Memory B cell (primary cell): ENCODE results near the gene CDH12.

ENCODE experiments used
- ATAC-seq: fragments of 150-1000 bp; cut with Tn5 transposase; 2 replicates; pipeline ENCODE4 v1.10.0; 2021; ENCODE audit warnings: low read depth, mild to moderate bottlenecking, moderate library complexity
- DNase-seq, 2 donors: peaks; one replicate each; pipeline ENCODE4 v3.0.0; 2022; ENCODE audit warnings: low spot score in 2 of 2
- H3K27ac Mint-ChIP-seq: one replicate; pipeline ENCODE4 v1.8.0; 2022; ENCODE audit warnings: mild to moderate bottlenecking, moderate library complexity, mixed read lengths
- H3K27me3 Mint-ChIP-seq: one replicate; pipeline ENCODE4 v1.8.0; 2022; ENCODE audit warnings: mixed read lengths
- H3K36me3 Mint-ChIP-seq: one replicate; pipeline ENCODE4 v1.8.0; 2022; ENCODE audit warnings: mild to moderate bottlenecking, mixed read lengths
- H3K4me1 Mint-ChIP-seq: one replicate; pipeline ENCODE4 v1.8.0; 2022; ENCODE audit warnings: mixed read lengths
- H3K4me3 Mint-ChIP-seq: one replicate; pipeline ENCODE4 v1.8.0; 2022; ENCODE audit warnings: mild to moderate bottlenecking, moderate library complexity, mixed read lengths
- H3K9me3 Mint-ChIP-seq: one replicate; pipeline ENCODE4 v1.8.0; 2022; ENCODE audit warnings: mixed read lengths

The CDH12 gene

GRCh38 chr5:22088517-22088916 is 764.6 kb downstream of the CDH12 start:
- H3K27ac Mint-ChIP-seq: no peak overlapping the region
- no peaks in the 10 kb centered on the region for H3K27me3 Mint-ChIP-seq
- H3K4me1 Mint-ChIP-seq: no peaks in the 10 kb centered on the region
- DNase-seq (no peak), ATAC-seq (no peak)
- peaks cover 2% of the 10 kb centered on the region for H3K9me3 Mint-ChIP-seq
- no peaks in the 10 kb centered on the region for H3K36me3 Mint-ChIP-seq
- no peak overlapping the region for H3K4me3 Mint-ChIP-seq

- H3K27ac Mint-ChIP-seq: no peak overlapping the region
- H3K27me3 Mint-ChIP-seq: no peaks in the 10 kb centered on the region
- DNase-seq (no peak), ATAC-seq (no peak)
- H3K9me3 Mint-ChIP-seq: no peaks in the 10 kb centered on the region
- H3K4me1 Mint-ChIP-seq: no peaks in the 10 kb centered on the region
- no peak overlapping the region for H3K4me3 Mint-ChIP-seq
- no peaks in the 10 kb centered on the region for H3K36me3 Mint-ChIP-seq
Observed at GRCh38 chr5:22079566-22079965, 773.6 kb downstream of the CDH12 start.

- Mint-ChIP-seq H3K4me3 (no peak overlapping the region), H3K27ac (no peak overlapping the region), H3K4me1 (no peaks in the 10 kb centered on the region)
Observed at GRCh38 chr5:22079002-22079401, 774.1 kb downstream of the CDH12 start.

GRCh38 chr5:22076586-22076985 is 776.6 kb downstream of the CDH12 start:
- H3K27ac Mint-ChIP-seq: no peak overlapping the region
- H3K36me3 Mint-ChIP-seq: no peaks in the 10 kb centered on the region
- no peak for DNase-seq
- no peaks in the 10 kb centered on the region for H3K27me3 Mint-ChIP-seq
- no peaks in the 10 kb centered on the region for H3K9me3 Mint-ChIP-seq
- H3K4me1 Mint-ChIP-seq: no peaks in the 10 kb centered on the region
- ATAC-seq: no peak
- H3K4me3 Mint-ChIP-seq: no peak overlapping the region

More at GRCh38 chr5:22079002-22079401, 774.1 kb downstream of the CDH12 start:
- ATAC-seq: no peak
- DNase-seq: no peak
- no peaks in the 10 kb centered on the region for H3K27me3 Mint-ChIP-seq
- H3K9me3 Mint-ChIP-seq: no peaks in the 10 kb centered on the region
- H3K36me3 Mint-ChIP-seq: no peaks in the 10 kb centered on the region

- Mint-ChIP-seq H3K36me3 (no peaks in the 10 kb centered on the region), H3K4me1 (no peaks in the 10 kb centered on the region), H3K27me3 (no peaks in the 10 kb centered on the region), H3K9me3 (peaks cover 1% of the 10 kb centered on the region), H3K27ac (no peak overlapping the region), H3K4me3 (no peak overlapping the region)
- ATAC-seq: no peak
- DNase-seq: no peak
Observed at GRCh38 chr5:22070186-22070728, 782.9 kb downstream of the CDH12 start.

GRCh38 chr5:22063717-22064116 is 789.4 kb downstream of the CDH12 start:
- Mint-ChIP-seq H3K27ac (no peak overlapping the region), H3K4me1 (no peaks in the 10 kb centered on the region), H3K27me3 (no peaks in the 10 kb centered on the region), H3K4me3 (no peak overlapping the region), H3K36me3 (no peaks in the 10 kb centered on the region), H3K9me3 (peaks cover 4% of the 10 kb centered on the region)
- no peak for DNase-seq
- no peak for ATAC-seq

- Mint-ChIP-seq H3K4me1 (no peaks in the 10 kb centered on the region), H3K36me3 (no peaks in the 10 kb centered on the region), H3K9me3 (no peaks in the 10 kb centered on the region), H3K27me3 (no peaks in the 10 kb centered on the region), H3K27ac (no peak overlapping the region), H3K4me3 (no peak overlapping the region)
- DNase-seq: no peak
- no peak for ATAC-seq
Observed at GRCh38 chr5:22058620-22059019, 794.5 kb downstream of the CDH12 start.

GRCh38 chr5:22057012-22057411 is 796.1 kb downstream of the CDH12 start:
- ATAC-seq (no peak), DNase-seq (no peak)
- Mint-ChIP-seq H3K36me3 (no peaks in the 10 kb centered on the region), H3K4me3 (no peak overlapping the region), H3K9me3 (no peaks in the 10 kb centered on the region), H3K27ac (no peak overlapping the region), H3K27me3 (no peaks in the 10 kb centered on the region), H3K4me1 (no peaks in the 10 kb centered on the region)

- Mint-ChIP-seq H3K9me3 (no peaks in the 10 kb centered on the region), H3K27me3 (no peaks in the 10 kb centered on the region), H3K4me1 (no peaks in the 10 kb centered on the region), H3K4me3 (no peak overlapping the region), H3K27ac (no peak overlapping the region), H3K36me3 (no peaks in the 10 kb centered on the region)
- ATAC-seq: no peak
- DNase-seq: no peak
Observed at GRCh38 chr5:22056601-22057000, 796.5 kb downstream of the CDH12 start.

GRCh38 chr5:22053195-22053594 is 799.9 kb downstream of the CDH12 start:
- Mint-ChIP-seq H3K27me3 (no peaks in the 10 kb centered on the region), H3K36me3 (no peaks in the 10 kb centered on the region), H3K4me1 (no peaks in the 10 kb centered on the region), H3K27ac (no peak overlapping the region), H3K4me3 (no peak overlapping the region), H3K9me3 (peaks cover 2% of the 10 kb centered on the region)
- ATAC-seq (no peak), DNase-seq (no peak)

- DNase-seq (no peak), ATAC-seq (no peak)
- Mint-ChIP-seq H3K27ac (no peak overlapping the region), H3K4me3 (no peak overlapping the region), H3K4me1 (no peaks in the 10 kb centered on the region), H3K36me3 (no peaks in the 10 kb centered on the region), H3K9me3 (peaks cover 4% of the 10 kb centered on the region), H3K27me3 (no peaks in the 10 kb centered on the region)
Observed at GRCh38 chr5:22051881-22052280, 801.3 kb downstream of the CDH12 start.

GRCh38 chr5:22050931-22051330 is 802.2 kb downstream of the CDH12 start:
- Mint-ChIP-seq H3K4me3 (no peak overlapping the region), H3K27ac (no peak overlapping the region), H3K27me3 (no peaks in the 10 kb centered on the region), H3K4me1 (no peaks in the 10 kb centered on the region), H3K9me3 (peaks cover 4% of the 10 kb centered on the region), H3K36me3 (no peaks in the 10 kb centered on the region)
- ATAC-seq (no peak), DNase-seq (no peak)

GRCh38 chr5:22044229-22044628 is 808.9 kb downstream of the CDH12 start:
- DNase-seq: no peak
- H3K27ac Mint-ChIP-seq: no peak overlapping the region
- peaks cover 14% of the 10 kb centered on the region for H3K9me3 Mint-ChIP-seq
- no peak overlapping the region for H3K4me3 Mint-ChIP-seq
- no peak for ATAC-seq
- no peaks in the 10 kb centered on the region for H3K36me3 Mint-ChIP-seq
- no peaks in the 10 kb centered on the region for H3K4me1 Mint-ChIP-seq
- no peaks in the 10 kb centered on the region for H3K27me3 Mint-ChIP-seq

GRCh38 chr5:22036061-22036460 is 817.1 kb downstream of the CDH12 start:
- no peak overlapping the region for H3K27ac Mint-ChIP-seq
- no peaks in the 10 kb centered on the region for H3K4me1 Mint-ChIP-seq
- H3K36me3 Mint-ChIP-seq: no peaks in the 10 kb centered on the region
- no peak overlapping the region for H3K4me3 Mint-ChIP-seq
- H3K27me3 Mint-ChIP-seq: no peaks in the 10 kb centered on the region
- ATAC-seq (no peak), DNase-seq (no peak)
- no peaks in the 10 kb centered on the region for H3K9me3 Mint-ChIP-seq

- H3K9me3 Mint-ChIP-seq: no peaks in the 10 kb centered on the region
- H3K27ac Mint-ChIP-seq: no peak overlapping the region
Observed at GRCh38 chr5:22033066-22033465, 820.1 kb downstream of the CDH12 start.

More at GRCh38 chr5:22033066-22033465, 820.1 kb downstream of the CDH12 start:
- ATAC-seq: no peak
- no peak for DNase-seq
- H3K27me3 Mint-ChIP-seq: no peaks in the 10 kb centered on the region
- H3K4me3 Mint-ChIP-seq: no peak overlapping the region
- no peaks in the 10 kb centered on the region for H3K4me1 Mint-ChIP-seq
- no peaks in the 10 kb centered on the region for H3K36me3 Mint-ChIP-seq
